HepG2 (cell line): Measurements from ENCODE around the gene CDH13.

Experiments
- BHLHE40 ChIP-seq: IDR thresholded peaks from 2 replicates; pipeline ENCODE4 v1.6.1; 2011; ENCODE audit warnings: low read length, improper control_type of control experiment
- CREB3 ChIP-seq: sonication (generic); formaldehyde crosslinking; IDR thresholded peaks from 2 replicates; pipeline ENCODE4 v1.5.0; 2020; ENCODE audit warnings: missing genetic modification reagents
- CTCF ChIP-seq: sonication (generic); formaldehyde crosslinking; IDR thresholded peaks from 2 replicates; pipeline ENCODE4 v1.5.0; 2020; ENCODE audit warnings: mild to moderate bottlenecking, missing genetic modification reagents, moderate library complexity
- FOXK2 ChIP-seq: fragments of 450-650 bp; IDR thresholded peaks from 2 replicates; pipeline ENCODE4 v1.6.1; 2016
- HMGXB4 ChIP-seq, 2 experiments: sonication (generic) in 1 of 2; formaldehyde crosslinking in 1 of 2; IDR thresholded peaks; 2 replicates each; pipeline versions ENCODE4 v1.4.0 to v1.6.1; 2018 to 2020; ENCODE audit warnings: missing genetic modification reagents in 2 of 2, borderline replicate concordance in 1 of 2, low read depth in 1 of 2, mild to moderate bottlenecking in 1 of 2, missing biosample characterization in 1 of 2
- MXI1 ChIP-seq: IDR thresholded peaks from 3 replicates; pipeline ENCODE4 v1.6.1; 2012; ENCODE audit warnings: low read depth, low read length, inconsistent platforms, borderline replicate concordance
- PATZ1 ChIP-seq: sonication (generic); formaldehyde crosslinking; IDR thresholded peaks from 2 replicates; pipeline ENCODE4 v1.4.0; 2020; ENCODE audit warnings: missing genetic modification reagents
- PTBP1 ChIP-seq: fragments of 200-400 bp; formaldehyde crosslinking; IDR thresholded peaks from 2 replicates; pipeline ENCODE4 v1.6.1; 2018; ENCODE audit warnings: low read length, low read depth; ENCODE audit not compliant: poor library complexity, severe bottlenecking
- REST ChIP-seq, 2 experiments: IDR thresholded peaks; 2 replicates each; pipeline ENCODE4 v1.6.1; 2011 to 2012; ENCODE audit warnings: low read length in 2 of 2, borderline replicate concordance in 1 of 2, low read depth in 1 of 2, mild to moderate bottlenecking in 1 of 2, moderate library complexity in 1 of 2
- ZBTB37 ChIP-seq: sonication (generic); formaldehyde crosslinking; IDR thresholded peaks from 2 replicates; pipeline ENCODE4 v1.4.0; 2020; ENCODE audit warnings: mild to moderate bottlenecking, missing genetic modification reagents
- ZBTB43 ChIP-seq: sonication (generic); formaldehyde crosslinking; conservative IDR thresholded peaks from 2 replicates; pipeline ENCODE4 v1.4.0; 2020; ENCODE audit warnings: missing genetic modification reagents
- ZNF501 ChIP-seq: sonication (generic); formaldehyde crosslinking; IDR thresholded peaks from 2 replicates; pipeline ENCODE4 v1.5.1; 2020; ENCODE audit warnings: mild to moderate bottlenecking, moderate library complexity, missing genetic modification reagents
- ZNF609 ChIP-seq: sonication (generic); formaldehyde crosslinking; IDR thresholded peaks from 2 replicates; pipeline ENCODE4 v1.4.0; 2020; ENCODE audit warnings: mild to moderate bottlenecking, missing genetic modification reagents, borderline replicate concordance

GRCh38 chr16:83538707-83539106, 911.9 kb downstream of the CDH13 start:
- TF ChIP-seq REST (IDR thresholded peaks at IDR 0.05; ENCODE audit: borderline replicate concordance in 1 of 2, low read depth in 1 of 2, low read length in 2 of 2) (no peak), ZNF609 (CRISPR knock-in tag) (no peak), CTCF (CRISPR knock-in tag) (no peak), CREB3 (CRISPR knock-in tag) (no peak), PATZ1 (no peak), FOXK2 (no peak), BHLHE40 (no peak), ZNF501 (CRISPR knock-in tag) (no peak), ZBTB37 (no peak), HMGXB4 (CRISPR knock-in tag; IDR thresholded peaks at IDR 0.05; ENCODE audit: borderline replicate concordance in 1 of 2, low read depth in 1 of 2) (no peak), ZBTB43 (CRISPR knock-in tag) (no peak), PTBP1 (no peak), MXI1 (no peak)
